ENCODE results near the gene SERPINA5. TPM values are rescaled to one million over a fixed set of nuclear protein-coding genes. Genes with fewer than 3 reads are reported as not detected.
"Not testable (repeated sequence)": the region's sequence is repeated elsewhere in the genome, so short reads cannot be mapped to it uniquely, and the experiment has no call there.

Gene SERPINA5
- total RNA-seq, 1 donor from 2014 or later: not detected

DNA sequence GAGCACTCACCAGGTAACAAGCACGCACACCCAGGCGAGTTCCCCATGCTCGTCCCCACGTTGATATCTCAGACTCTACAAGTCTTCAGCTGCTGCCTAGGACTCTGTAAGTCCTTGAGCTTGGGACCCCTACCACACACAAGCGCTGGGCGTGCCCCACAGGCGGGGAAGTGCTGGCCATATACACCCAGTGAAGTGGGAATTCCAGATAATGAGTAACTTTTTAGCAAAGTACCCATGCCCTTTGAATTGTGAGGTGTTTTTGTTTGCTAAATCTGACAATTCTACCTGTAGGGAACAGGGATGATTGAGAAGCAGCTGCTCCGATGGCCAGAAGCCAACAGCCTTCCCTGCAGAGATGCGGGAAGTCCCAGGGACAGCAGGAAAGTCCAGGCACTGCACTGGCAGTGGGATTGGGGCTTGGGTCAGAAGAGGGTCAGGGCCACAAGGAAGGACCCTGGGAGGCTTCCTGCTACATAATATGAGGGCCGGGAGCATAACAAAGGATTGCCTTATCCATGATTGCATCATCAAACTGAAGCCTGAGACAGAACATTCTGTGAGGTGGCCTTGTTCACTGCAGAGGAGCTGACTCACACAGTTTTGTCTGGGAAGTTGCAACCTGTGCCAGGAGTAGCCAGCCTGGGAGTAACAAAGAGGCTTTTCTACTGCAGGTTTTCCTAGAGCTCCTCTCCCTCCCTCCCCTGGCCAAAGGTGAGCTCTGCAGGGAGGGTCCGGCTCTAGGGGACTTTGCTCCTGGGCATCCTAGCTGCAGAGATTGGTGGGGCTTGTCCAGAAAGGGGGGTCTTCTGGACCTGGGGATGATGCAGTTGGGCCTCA lies 17.8 kb downstream of the SERPINA5 start:
- intact Hi-C loops (cut with micrococcal nuclease): no loop called here

DNA sequence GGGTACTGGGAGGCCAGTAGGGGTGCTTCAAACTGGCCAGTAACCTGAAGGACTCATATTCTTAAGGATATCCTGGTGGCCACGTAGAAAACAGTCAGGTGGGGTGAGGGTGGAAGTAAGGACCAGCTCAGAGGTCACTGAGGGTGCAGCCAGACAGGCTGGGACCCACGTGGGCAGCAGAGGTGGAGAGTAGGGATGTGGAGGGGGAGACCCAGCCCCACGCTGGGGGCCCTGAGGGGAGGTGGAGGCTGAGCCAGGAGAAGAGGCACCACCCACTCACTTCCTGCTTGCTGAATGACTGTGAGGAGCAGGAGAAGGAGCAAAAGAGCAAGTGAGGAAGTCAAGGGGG lies 18.4 kb downstream of the SERPINA5 start:
- intact Hi-C loops (cut with micrococcal nuclease): no loop called here

DNA sequence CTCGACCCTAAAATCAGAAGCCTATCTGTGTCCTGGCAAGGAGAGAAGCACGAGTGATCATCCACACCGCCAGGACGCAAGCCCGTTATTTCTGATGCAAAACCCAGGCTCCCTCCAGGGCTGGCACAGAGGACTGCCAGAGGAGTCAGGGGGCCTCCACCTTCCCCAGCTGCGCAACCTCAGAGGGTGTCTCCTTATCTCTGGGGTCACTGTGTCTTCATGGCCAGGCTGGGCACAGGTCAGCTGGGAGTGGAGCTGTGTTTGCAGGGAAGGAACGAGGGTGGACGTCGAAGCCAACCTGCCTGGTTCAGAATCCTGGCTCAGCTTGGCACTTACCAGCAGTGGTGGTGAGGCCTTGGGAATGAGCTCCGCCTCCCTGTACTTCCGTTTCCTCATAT lies 18.9 kb downstream of the SERPINA5 start:
- intact Hi-C loops (cut with micrococcal nuclease): no loop called here

DNA sequence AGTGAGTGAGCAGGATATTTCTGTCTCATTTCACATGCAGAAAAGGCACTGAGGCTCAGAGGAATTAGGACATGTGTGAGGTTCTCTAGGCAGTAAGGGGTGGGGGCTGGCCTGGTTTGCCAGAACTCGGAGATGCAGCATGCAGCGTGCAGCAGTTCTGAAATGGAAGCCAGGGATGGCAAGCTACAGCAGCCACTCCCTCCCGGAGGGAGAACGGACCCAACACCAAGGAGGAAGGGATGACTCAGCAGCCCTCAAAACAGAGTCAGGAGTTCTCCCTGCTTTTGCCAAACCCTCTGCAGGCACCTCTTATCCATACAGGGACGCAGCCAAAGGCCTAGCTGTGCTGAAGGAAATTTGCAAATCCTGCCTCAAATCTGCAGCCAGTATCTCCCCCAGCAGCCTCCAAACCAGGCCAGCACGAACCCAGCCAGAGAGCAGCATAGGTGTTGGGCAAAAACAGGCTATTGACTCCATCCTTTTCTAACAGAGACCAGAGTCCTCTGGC lies 20.7 kb downstream of the SERPINA5 start:
- intact Hi-C loops (cut with micrococcal nuclease): no loop called here

DNA sequence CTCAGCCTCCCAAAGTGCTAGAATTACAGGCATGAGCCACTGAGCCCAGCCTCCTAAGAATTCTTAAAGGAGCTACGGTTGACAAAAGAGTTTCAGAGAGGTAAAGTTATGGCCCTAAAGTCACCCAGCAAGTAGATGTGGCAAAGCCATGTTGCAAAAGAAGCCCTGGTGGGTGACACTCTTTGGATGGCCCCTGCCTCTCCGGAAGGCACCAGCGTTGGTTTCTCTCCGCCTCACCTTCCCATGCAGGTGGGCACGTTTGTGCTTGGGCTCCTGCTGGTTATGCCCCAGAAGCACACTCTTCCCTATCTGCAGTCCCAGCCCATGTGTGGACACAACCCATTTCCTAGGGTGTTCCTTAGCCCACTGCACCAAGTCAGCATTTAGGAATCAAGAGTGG lies 21.5 kb downstream of the SERPINA5 start:
- intact Hi-C loops (cut with micrococcal nuclease): no loop called here

DNA sequence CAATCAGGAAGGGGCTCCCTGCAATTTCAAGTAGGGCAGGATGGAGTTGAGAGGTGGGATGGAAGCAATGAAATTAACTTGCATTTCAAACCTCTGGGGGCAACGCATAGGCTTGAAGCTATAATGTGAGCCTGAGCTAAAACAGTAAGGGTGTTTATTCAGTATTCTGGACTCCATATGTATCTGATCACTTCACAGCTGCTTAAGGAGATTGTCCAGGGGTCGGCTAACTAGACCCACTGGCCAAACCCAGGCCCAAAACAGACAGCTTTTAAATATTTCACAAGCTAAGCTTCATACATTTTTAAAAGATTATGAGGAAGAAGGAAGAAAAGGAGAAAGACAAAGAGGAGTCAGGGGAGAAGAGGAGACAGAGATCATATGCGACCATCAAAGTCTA lies 24.1 kb downstream of the SERPINA5 start:
- intact Hi-C loops (cut with micrococcal nuclease): no loop called here

DNA sequence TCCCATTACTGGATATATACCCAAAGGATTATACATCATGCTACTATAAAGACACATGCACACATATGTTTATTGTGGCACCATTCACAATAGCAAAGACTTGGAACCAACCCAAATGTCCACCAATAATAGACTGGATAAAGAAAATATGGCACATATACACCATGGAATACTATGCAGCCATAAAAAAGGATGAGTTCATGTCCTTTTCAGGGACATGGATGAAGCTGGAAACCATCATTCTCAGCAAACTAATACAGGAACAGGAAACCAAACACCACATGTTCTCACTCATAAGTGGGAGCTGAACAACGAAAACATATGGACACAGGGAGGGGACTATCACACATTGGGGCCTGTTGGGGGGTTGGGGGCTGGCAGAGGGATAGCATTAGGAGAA lies 27.7 kb downstream of the SERPINA5 start:
- intact Hi-C loops (cut with micrococcal nuclease): not testable (repeated sequence)

DNA sequence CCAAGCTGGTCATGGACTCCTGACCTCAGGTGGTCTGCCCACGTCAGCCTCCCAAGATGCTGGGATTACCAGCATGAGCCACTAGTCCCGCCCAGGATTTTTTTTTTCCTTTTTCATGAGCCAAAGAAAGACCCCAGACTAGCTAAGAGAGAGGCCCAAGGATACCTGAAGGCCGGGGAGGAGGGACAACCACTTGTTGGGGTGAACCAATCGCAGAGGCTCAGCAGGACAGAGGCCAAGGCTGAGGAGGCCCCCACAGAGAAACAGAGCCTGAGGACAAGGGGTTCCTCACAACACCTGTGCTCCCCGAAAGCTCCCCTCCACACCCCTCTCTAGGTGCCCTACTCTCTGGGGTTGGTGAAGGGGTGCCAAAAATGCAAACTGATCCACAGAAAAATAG lies 30.0 kb downstream of the SERPINA5 start:
- intact Hi-C loops (cut with micrococcal nuclease): no loop called here

DNA sequence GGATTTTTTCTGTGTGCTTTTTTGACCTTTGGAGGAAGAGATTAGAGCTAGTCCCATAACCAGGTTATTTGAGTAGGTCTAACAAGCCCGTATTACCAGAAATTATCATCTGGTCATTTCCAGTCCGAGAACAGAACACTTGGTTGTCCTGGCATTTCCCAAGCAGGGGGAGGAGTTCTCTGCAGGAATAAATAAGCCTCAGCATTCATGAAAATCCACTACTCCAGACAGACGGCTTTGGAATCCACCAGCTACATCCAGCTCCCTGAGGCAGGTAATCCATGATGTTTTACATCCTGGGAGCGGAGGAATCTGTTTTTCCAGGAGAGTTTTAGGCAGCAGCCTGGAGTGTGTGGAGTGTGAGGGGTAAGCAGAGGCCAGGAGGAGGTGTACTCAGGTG lies 30.9 kb downstream of the SERPINA5 start, which contains the start of gene SERPINA3:
TSS of gene SERPINA3 (plus strand) at position 218 of the 400 bp plus-strand sequence. CDS start 2,051 bp downstream, outside the sequence.
- intact Hi-C loops (cut with micrococcal nuclease): no loop called here

DNA sequence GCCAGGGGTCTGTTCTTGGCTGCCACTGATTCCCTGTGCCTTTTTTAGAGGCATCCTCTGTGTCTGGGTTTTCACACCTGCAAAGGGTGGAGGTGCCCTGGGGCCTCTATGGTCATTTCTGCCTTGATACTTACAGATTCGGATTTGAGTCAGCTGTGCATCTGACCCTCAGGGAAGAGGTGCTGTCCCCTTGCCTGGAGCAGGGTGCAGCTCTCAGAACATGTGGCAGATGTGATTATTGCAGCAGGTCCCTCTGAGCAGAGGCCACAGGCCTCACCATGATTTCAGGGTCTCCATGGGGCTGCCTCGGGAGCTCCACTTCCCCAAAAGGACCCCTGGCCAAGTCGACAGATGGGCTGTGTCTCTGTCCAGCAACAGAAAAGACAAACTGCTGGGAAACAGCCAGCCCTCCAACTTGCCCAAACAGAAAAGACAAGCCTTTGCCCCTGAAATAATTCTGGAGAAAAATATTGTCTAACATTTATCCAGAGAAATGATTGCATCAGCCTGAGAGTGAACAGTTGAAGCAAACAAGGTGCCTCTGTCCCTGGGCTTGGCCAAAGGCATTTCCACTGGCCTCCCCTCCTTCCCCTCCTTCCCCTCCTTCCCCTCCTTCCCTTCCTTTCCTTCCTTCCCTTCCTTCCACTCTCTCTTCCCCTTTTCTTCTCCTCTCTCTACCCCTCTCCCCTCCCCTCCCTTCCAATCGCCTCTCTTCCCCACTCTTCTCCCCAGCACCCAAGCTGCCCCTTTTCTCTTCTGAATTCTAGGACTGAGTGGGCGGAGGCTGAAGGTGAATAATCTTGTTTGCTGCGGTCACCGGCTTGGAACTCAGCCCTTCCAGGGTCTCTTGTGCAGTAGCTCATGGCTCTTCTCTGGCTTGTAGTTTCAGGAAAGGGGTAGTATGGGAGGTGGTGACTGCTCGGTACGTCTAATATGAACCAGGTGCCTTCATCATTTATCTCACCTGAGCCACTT lies 31.6 kb downstream of the SERPINA5 start:
- intact Hi-C loops (cut with micrococcal nuclease): no loop called here

DNA sequence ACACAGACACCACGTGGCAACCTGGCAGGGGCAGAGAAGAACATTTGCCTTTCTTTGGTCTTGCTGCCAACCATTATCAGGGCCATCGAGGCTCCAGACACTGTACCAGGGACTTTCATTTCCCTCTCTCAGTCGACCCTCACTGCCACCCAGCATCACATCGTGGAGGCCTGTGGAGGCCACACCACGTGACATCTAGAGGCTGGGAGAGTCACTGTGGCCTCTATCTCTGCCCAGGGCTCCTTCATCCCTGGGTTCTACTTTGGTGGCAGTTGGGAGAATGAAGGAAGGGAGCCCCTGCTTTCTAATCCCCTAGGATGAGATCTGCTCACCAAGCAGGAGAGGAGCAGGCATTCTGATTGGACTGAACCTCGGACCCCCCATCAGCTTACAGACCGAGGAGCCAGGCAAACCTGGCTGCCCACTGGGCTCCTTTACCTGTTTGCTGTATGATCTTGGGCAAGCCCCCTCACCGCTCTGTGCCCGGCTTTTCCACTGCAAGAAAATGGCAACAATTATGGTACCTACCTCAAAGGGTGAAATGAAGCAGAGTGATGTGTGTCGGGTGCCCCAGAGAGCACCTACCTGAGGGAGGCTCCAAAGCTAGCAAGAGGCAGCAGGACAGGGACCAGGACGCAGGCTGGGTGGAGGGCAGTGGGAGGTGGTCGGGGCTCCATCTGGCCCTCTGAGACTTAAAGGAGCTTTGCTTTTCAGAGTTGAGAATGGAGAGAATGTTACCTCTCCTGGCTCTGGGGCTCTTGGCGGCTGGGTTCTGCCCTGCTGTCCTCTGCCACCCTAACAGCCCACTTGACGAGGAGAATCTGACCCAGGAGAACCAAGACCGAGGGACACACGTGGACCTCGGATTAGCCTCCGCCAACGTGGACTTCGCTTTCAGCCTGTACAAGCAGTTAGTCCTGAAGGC lies 32.8 kb downstream of the SERPINA5 start:
- intact Hi-C loops (cut with micrococcal nuclease): no loop called here

DNA sequence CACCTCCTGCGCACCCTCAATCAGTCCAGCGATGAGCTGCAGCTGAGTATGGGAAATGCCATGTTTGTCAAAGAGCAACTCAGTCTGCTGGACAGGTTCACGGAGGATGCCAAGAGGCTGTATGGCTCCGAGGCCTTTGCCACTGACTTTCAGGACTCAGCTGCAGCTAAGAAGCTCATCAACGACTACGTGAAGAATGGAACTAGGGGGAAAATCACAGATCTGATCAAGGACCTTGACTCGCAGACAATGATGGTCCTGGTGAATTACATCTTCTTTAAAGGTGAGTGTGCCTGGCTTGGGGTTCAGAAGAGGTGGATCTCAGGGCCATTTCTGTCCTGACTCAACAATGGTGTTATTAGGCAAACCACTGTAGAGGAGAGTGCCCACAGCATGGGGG lies 33.6 kb downstream of the SERPINA5 start:
- intact Hi-C loops (cut with micrococcal nuclease): no loop called here

DNA sequence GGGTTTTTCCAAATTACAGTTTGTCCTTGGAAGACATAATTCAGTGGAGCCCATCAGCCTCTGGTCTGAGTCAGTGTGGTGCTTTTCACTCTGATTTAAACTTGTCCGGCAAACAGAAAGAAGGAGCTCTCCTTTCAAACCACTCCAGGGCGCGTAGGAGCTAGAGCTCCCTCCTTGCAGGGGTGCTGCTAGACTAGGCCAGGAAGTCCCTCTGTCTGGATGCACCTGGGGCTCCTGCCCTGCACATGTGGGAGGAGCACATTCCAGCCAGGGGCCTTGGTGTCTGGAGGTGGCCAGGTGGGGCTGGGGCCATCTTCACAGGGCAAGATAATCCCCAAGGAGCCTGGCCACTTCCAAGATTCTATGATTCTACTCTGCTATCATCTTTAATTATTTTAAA lies 34.0 kb downstream of the SERPINA5 start:
- intact Hi-C loops (cut with micrococcal nuclease): no loop called here

DNA sequence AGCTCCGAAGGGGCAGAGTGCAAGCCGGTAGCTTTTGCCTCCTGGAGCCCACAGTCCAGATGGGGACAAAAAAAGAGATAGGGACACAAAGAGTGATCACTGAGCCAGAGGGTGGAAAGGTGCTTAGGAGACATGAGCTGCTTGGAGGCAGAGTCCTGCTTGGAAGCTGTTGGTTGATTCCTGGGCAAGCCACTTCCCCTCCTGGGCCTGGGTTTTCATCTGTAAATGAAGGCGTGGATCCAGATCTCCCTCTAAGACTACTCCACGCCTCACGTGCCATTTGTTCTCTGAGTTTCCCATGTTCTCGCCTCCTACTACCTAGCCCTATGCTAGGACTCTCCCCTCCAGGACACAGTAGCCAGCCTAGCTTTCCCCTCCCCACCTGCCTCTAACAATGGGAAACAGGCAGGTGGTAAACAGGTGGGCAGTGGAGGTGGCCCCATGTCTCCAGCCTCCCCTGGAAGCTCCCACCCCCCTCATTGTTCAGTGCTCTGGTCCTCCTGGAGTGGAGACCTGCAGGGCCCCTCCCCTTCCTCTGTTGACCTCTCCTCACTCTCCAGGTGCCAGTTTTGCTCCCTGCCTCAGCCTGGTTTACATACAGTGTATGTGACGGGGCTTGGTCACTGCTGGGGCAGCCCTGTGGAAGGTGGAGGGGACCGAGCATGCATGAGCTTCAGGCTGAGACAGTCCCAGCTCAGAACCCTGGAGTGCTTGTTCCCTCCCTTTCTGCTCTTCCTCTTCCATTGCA lies 34.8 kb downstream of the SERPINA5 start:
- intact Hi-C loops (cut with micrococcal nuclease): no loop called here

DNA sequence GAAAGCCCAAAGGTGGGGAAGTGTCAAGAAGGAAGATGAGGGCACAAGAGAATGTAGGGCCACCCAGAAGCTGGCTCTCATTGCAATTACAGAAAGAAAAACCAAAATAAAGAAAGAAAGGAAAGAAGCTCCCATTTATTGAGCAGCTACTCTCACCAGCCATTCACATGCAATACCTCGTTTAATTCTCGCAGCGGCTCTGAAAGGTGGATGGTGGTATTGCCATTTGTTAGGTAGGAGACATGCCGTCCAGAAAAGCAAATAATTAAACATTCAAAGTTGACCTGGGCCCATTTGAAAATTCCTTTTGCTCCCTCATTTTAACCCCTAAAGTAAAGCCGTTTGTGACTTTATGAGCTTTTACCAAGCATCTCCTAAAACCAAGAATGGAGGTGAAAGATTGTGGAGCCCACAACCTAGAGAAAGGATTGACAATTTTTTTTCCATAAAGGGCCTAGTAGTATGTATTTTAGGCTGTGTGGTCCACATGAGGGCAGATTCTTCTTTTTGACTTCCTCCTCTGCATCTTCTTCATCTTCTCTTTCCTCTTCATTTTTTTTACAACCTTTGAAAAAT lies 36.2 kb downstream of the SERPINA5 start:
- intact Hi-C loops (cut with micrococcal nuclease): no loop called here

DNA sequence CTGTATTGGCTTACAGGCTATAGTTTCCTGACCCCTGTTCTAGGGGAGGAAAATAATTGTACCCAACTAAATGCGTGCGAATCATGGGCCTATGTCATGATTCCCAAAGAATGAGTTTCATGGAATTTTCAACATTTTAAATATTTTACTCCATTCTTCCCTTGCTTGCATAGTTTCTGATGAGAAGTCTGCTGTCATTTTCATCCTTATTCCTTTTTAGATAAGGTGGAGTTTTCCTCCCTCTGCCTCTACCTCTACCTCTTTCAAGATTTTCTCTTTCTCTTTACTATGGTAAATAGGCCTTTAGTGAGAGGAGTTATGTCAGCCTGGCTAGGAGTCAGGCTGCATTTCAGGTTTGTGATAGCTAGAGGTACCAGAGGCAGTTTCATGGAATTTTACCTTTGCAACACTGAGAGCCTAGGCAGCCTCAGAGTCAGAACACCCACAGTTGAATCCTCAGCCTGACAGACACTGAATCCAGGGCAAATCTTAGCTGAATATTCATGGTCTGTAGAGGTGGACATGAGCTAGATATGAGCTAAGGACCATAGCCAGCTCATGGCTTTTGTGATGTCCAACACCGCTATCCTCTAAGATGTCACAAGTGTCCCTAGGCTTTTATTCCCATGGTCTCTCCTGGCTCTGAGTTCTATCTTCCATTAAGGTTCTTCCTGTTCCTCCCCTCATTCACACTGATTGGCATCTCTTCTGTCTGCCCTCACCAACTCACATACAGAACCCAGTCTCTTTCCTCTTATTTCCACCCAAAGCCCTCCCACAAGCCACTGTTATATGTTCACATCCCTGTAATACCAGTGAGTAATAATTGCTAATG lies 37.0 kb downstream of the SERPINA5 start:
- intact Hi-C loops (cut with micrococcal nuclease): no loop called here

DNA sequence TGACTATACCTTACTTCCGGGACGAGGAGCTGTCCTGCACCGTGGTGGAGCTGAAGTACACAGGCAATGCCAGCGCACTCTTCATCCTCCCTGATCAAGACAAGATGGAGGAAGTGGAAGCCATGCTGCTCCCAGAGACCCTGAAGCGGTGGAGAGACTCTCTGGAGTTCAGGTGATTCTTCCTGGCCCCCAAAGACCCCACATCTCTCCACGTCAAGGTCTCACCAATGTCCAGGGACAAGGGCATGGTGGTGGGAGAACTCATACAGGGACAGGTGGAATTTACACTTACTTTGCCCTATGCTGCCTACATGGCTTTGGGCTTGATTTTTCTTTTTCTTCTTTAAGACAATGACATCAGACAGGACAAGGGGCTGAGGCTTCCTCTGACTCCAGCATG lies 38.1 kb downstream of the SERPINA5 start:
- intact Hi-C loops (cut with micrococcal nuclease): no loop called here

DNA sequence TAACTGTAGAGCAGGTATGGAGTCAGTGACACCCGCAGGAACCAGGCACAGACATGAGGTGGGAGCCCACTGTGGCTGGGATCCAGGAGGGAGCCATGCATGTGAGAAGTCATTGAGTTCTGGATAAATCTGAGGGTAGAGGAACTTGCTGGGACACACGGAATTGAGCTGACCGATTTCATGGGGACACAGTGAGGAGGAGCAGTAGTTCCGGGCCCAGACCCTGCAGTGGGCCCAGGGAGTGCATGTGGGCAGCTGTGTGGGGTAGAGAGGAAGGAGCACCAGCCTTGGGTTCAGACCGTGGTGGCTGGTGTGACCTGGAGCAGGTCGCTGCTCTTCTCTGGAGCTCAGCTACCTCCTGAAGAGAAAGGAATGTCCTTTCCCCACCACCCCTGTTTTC lies 39.4 kb downstream of the SERPINA5 start:
- intact Hi-C loops (cut with micrococcal nuclease): no loop called here

All from T-helper 2 cell treated with Interferon-gamma antibody and Interleukin-4, amounts not matched to agents 100 ng/mL and 5 ng/mL, for 36 hours (primary cell).